Mononuclear cell (primary cell): ENCODE results near the gene ZCCHC14. TPM values are rescaled to one million over a fixed set of nuclear protein-coding genes. Genes with fewer than 3 reads are reported as not detected.
"Not testable (repeated sequence)": the region's sequence is repeated elsewhere in the genome, so short reads cannot be mapped to it uniquely, and the experiment has no call there.

Experiments used
- H3K27me3 ChIP-seq: 2 replicates; pipeline ENCODE4 v1.6.0; 2011; ENCODE audit warnings: low read length, control low read depth; ENCODE audit not compliant: insufficient read depth
- H3K4me1 ChIP-seq: 2 replicates; pipeline ENCODE4 v1.5.1; 2011; ENCODE audit warnings: mild to moderate bottlenecking, low read length, control low read depth; ENCODE audit not compliant: insufficient read depth
- H3K4me3 ChIP-seq: 2 replicates; pipeline ENCODE4 v1.5.1; 2011; ENCODE audit warnings: mild to moderate bottlenecking, low read length, moderate library complexity
- H3K9me3 ChIP-seq: 2 replicates; pipeline ENCODE4 v1.5.1; 2011; ENCODE audit warnings: low read depth, mild to moderate bottlenecking, control low read depth, low read length
- total RNA-seq: library from RNA; depleted of rRNA; stranded (reverse); fragments of >200 nt; gene quantifications from one replicate; pipeline ENCODE4 v1.2.3, GENCODE V29; 2012

Gene ZCCHC14
- total RNA-seq, 1 donor = 6.0 TPM

- no peaks in the 10 kb centered on the region for H3K27me3 ChIP-seq
Measured at GRCh38 chr16:87531418-87531817, 38.6 kb upstream of the ZCCHC14 start.

GRCh38 chr16:87528690-87529579 lies 36.1 kb upstream of the ZCCHC14 start:
- no peaks in the 10 kb centered on the region for H3K9me3 ChIP-seq

More at GRCh38 chr16:87531418-87531817, 38.6 kb upstream of the ZCCHC14 start:
- Histone ChIP-seq H3K9me3 (no peaks in the 10 kb centered on the region), H3K4me1 (no peaks in the 10 kb centered on the region), H3K4me3 (no peak overlapping the region)

GRCh38 chr16:87527055-87527724 lies 34.4 kb upstream of the ZCCHC14 start:
- no peak overlapping the region for H3K4me3 ChIP-seq
- H3K4me1 ChIP-seq = no peaks in the 10 kb centered on the region
- peaks cover 3% of the 10 kb centered on the region for H3K27me3 ChIP-seq
- no peaks in the 10 kb centered on the region for H3K9me3 ChIP-seq

More at GRCh38 chr16:87528690-87529579, 36.1 kb upstream of the ZCCHC14 start:
- Histone ChIP-seq H3K4me3 (no peak overlapping the region), H3K4me1 (no peaks in the 10 kb centered on the region), H3K27me3 (peaks cover 3% of the 10 kb centered on the region)

GRCh38 chr16:87526238-87526947 lies 33.6 kb upstream of the ZCCHC14 start:
- no peak overlapping the region for H3K4me3 ChIP-seq
- H3K9me3 ChIP-seq = no peaks in the 10 kb centered on the region
- no peaks in the 10 kb centered on the region for H3K4me1 ChIP-seq
- H3K27me3 ChIP-seq = peaks cover 3% of the 10 kb centered on the region

- Histone ChIP-seq H3K9me3 (no peaks in the 10 kb centered on the region), H3K4me3 (no peak overlapping the region), H3K4me1 (no peaks in the 10 kb centered on the region), H3K27me3 (peaks cover 3% of the 10 kb centered on the region)
Measured at GRCh38 chr16:87525352-87525751, 32.5 kb upstream of the ZCCHC14 start.

GRCh38 chr16:87524407-87524806 lies 31.6 kb upstream of the ZCCHC14 start:
- Histone ChIP-seq H3K4me3 (no peak overlapping the region), H3K9me3 (no peaks in the 10 kb centered on the region), H3K4me1 (no peaks in the 10 kb centered on the region), H3K27me3 (peaks cover 3% of the 10 kb centered on the region)

- H3K4me3 ChIP-seq, H3K4me1 ChIP-seq, H3K27me3 ChIP-seq, H3K9me3 ChIP-seq: not testable (repeated sequence)
Measured at GRCh38 chr16:87523605-87524004, 30.8 kb upstream of the ZCCHC14 start.

- not testable (repeated sequence) for H3K27me3 ChIP-seq, H3K9me3 ChIP-seq, H3K4me3 ChIP-seq, H3K4me1 ChIP-seq
Measured at GRCh38 chr16:87521764-87522163, 28.9 kb upstream of the ZCCHC14 start.

GRCh38 chr16:87519170-87519569 lies 26.3 kb upstream of the ZCCHC14 start:
- H3K9me3 ChIP-seq, H3K27me3 ChIP-seq, H3K4me1 ChIP-seq: not testable (repeated sequence)

GRCh38 chr16:87518430-87519051 lies 25.7 kb upstream of the ZCCHC14 start:
- H3K27me3 ChIP-seq, H3K9me3 ChIP-seq, H3K4me1 ChIP-seq, H3K4me3 ChIP-seq: not testable (repeated sequence)

More at GRCh38 chr16:87519170-87519569, 26.3 kb upstream of the ZCCHC14 start:
- H3K4me3 ChIP-seq = not testable (repeated sequence)

GRCh38 chr16:87517610-87518429 lies 25.0 kb upstream of the ZCCHC14 start:
- H3K27me3 ChIP-seq, H3K4me1 ChIP-seq, H3K9me3 ChIP-seq, H3K4me3 ChIP-seq: not testable (repeated sequence)

GRCh38 chr16:87516361-87516760 lies 23.5 kb upstream of the ZCCHC14 start:
- Histone ChIP-seq H3K4me3 (no peak overlapping the region), H3K27me3 (no peaks in the 10 kb centered on the region), H3K9me3 (no peaks in the 10 kb centered on the region)

GRCh38 chr16:87515475-87516330 lies 22.9 kb upstream of the ZCCHC14 start:
- no peak overlapping the region for H3K4me3 ChIP-seq
- H3K27me3 ChIP-seq = no peaks in the 10 kb centered on the region
- no peaks in the 10 kb centered on the region for H3K4me1 ChIP-seq
- H3K9me3 ChIP-seq = no peaks in the 10 kb centered on the region

More at GRCh38 chr16:87516361-87516760, 23.5 kb upstream of the ZCCHC14 start:
- H3K4me1 ChIP-seq = no peaks in the 10 kb centered on the region
